Measurements from ENCODE around the gene CHMP1A. TPM values are rescaled to one million over a fixed set of nuclear protein-coding genes. Genes with fewer than 3 reads are reported as not detected.

Gene CHMP1A
- polyA plus RNA-seq, 2 of the 4 experiments (the other 2 are of a cell fraction), result 36.4 to 91.7 TPM

DNA sequence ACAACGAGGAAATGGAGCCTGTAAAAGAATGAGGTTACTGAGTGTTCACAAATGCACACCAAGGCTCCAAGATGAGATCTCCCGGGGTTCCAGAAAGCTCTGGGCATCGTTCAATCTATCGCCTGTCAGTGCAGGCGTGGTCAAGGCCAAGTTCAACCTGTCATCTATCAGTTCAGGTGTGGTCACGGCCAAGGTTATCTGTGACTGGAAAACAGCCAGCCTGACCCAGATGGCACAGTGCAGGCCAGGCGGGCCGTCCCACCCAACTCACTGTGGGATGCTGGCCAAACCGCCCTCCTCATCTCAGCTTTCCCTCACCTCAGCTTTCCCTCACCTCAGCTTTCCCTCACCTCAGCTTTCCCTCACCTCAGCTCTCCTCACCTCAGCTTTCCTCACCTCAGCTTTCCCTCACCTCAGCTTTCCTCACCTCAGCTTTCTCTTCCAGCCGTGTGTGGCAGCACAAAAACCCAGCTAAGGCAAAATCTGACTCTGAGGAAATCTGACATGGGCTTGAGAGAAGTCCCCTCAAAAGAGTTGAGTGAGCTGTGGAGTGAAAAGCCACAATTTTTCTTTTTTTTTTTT lies 2.4 kb downstream of the CHMP1A start:
- Histone ChIP-seq H3K4me3 (no peak overlapping the region), H3K27ac (no peak overlapping the region), H3K9me3 (no peaks in the 10 kb centered on the region), H3K4me1 (peaks cover 16% of the 10 kb centered on the region), H3K4me2 (no peak overlapping the region)
- ATAC-seq (no peak), FAIRE-seq (no peak), DNase-seq (ENCODE audit: low read depth in 1 of 2, low spot score in 1 of 2) (no peak)
- ChIA-PET CTCF (interaction anchor here (0.6 to 1.1 kb wide), 2 partner anchors 15 to 216 kb away, joined by 4 read pairs; no protein-coding TSS in a partner anchor), POLR2A (no interaction called here)
- TF ChIP-seq HOXB13 (CRISPR knock-in tag; IDR thresholded peaks at IDR 0.05; ENCODE audit: low read depth) (no peak), NFE2L2 (conservative IDR thresholded peaks at IDR 0.05; ENCODE audit: low read length) (no peak), EP300 (IDR thresholded peaks at IDR 0.05) (no peak), RNF2 (IDR thresholded peaks at IDR 0.05; ENCODE audit: borderline replicate concordance, low read depth) (no peak), SMC3 (IDR thresholded peaks at IDR 0.05) (no peak)
- WGBS (ENCODE audit: missing lambda C conversion rate), result 94% methylated on average over 10 of the region's 10 CpGs

DNA sequence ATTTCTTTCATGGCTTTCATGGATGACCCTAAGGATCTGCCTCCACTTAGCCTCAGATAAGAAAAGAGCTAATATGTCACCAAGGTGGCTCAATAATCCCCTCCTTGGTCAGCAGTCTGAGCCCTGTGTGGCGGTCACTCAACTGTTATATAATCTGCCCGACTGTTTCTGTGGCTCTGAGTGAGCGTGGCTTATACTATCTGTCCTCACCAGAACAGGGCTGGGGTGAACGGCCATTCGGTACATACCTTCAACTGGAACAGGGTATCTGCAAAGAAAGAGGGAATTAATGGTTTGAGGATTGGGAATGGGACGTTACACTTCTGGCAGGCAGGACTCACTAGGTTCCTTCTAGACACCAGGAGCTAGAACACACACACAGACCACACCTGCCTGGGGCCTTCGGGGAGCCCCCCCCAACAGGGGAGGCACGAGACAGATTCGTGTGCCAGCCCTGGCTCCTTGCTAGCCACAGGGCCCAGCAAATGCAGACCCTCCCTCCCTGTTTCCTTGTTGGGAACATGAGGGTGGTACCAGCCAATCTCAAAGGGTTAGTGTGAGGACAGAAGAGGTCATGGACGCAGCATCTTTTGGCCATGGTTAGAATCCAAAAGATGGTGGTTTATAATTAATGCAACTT lies 3.7 kb downstream of the CHMP1A start:
- Histone ChIP-seq H3K9me3 (no peaks in the 10 kb centered on the region), H3K4me2 (no peak overlapping the region), H3K4me1 (peaks cover 11% of the 10 kb centered on the region), H3K4me3 (no peak overlapping the region), H3K27ac (no peak overlapping the region)
- CTCF ChIA-PET, result interaction anchor here (1.0 to 5.9 kb wide), 5 partner anchors 13 to 80 kb away, joined by 3 to 35 read pairs (median 3); no protein-coding TSS in a partner anchor
- POLR2A ChIA-PET, result no interaction called here
- WGBS (ENCODE audit: missing lambda C conversion rate), result 88% methylated on average over 10 of the region's 10 CpGs
- FAIRE-seq, result no peak
- ATAC-seq, result no peak
- DNase-seq (ENCODE audit: low read depth in 1 of 2, low spot score in 1 of 2), result no peak
- TF ChIP-seq EHMT2 (IDR thresholded peaks at IDR 0.05; ENCODE audit: low read depth) (no peak), HOXA7 (CRISPR knock-in tag; IDR thresholded peaks at IDR 0.05) (no peak), FOXS1 (CRISPR knock-in tag; IDR thresholded peaks at IDR 0.05) (no peak), HEYL (CRISPR knock-in tag; IDR thresholded peaks at IDR 0.05) (no peak), FOSL2 (IDR thresholded peaks at IDR 0.05) (no peak), FOSL2 (CRISPR knock-in tag; IDR thresholded peaks at IDR 0.05) (no peak), KDM5A (IDR thresholded peaks at IDR 0.05) (no peak), CHD2 (IDR thresholded peaks at IDR 0.05; ENCODE audit: low read length, partially characterized antibody) (no peak), HOXB13 (CRISPR knock-in tag; IDR thresholded peaks at IDR 0.05; ENCODE audit: low read depth) (no peak), NFE2L2 (conservative IDR thresholded peaks at IDR 0.05; ENCODE audit: low read length) (no peak), JUNB (IDR thresholded peaks at IDR 0.05) (no peak), ZSCAN20 (CRISPR knock-in tag; IDR thresholded peaks at IDR 0.05) (no peak), CEBPB (IDR thresholded peaks at IDR 0.05) (no peak), MYC (IDR thresholded peaks at IDR 0.05; ENCODE audit: borderline replicate concordance, low read length) (no peak), CBX8 (IDR thresholded peaks at IDR 0.05) (no peak), NPAS2 (CRISPR knock-in tag; IDR thresholded peaks at IDR 0.05; ENCODE audit: borderline replicate concordance) (no peak), SREBF2 (IDR thresholded peaks at IDR 0.05) (no peak)

DNA sequence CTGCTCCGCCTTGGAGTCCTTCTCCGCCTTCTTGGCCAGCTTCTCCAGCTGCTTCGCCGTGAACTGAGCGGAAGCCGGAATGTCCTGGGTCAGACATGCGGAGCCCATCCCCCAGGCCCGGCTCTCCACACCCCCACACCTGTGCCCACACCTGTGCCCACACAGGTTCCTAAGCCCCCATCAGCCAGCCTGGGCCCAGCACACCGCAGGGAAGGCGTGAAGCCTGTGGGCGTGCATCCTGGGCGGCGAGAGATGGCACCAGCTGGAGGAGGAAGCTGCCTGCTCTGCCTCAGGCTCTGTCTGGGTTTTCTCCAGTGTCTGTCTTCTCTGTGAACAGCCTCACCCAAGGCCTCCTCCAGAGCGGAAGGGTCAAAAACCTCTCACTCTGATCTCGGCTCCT lies 5.9 kb downstream of the CHMP1A start:
- Histone ChIP-seq H3K27ac (no peak overlapping the region), H3K4me3 (no peak overlapping the region), H3K4me1 (peaks cover 8% of the 10 kb centered on the region; the same call in 2 of the 3 replicates), H3K9me3 (no peaks in the 10 kb centered on the region), H3K4me2 (no peak overlapping the region)
- TF ChIP-seq ZSCAN20 (CRISPR knock-in tag; IDR thresholded peaks at IDR 0.05) (no peak), MAX (IDR thresholded peaks at IDR 0.05) (no peak), NFE2L2 (conservative IDR thresholded peaks at IDR 0.05; ENCODE audit: low read length) (no peak), RARB (CRISPR knock-in tag; IDR thresholded peaks at IDR 0.05) (no peak), REST (IDR thresholded peaks at IDR 0.05) (no peak), ZC3H11A (IDR thresholded peaks at IDR 0.05) (no peak), ATOH8 (CRISPR knock-in tag; IDR thresholded peaks at IDR 0.05; ENCODE audit: low read depth) (no peak), HOXB13 (CRISPR knock-in tag; IDR thresholded peaks at IDR 0.05; ENCODE audit: low read depth) (no peak), EHMT2 (IDR thresholded peaks at IDR 0.05; ENCODE audit: low read depth) (no peak)
- ATAC-seq (no peak), FAIRE-seq (no peak), DNase-seq (ENCODE audit: low read depth in 1 of 2, low spot score in 1 of 2) (no peak)
- POLR2A ChIA-PET, result no interaction called here
- 92% methylated on average over 14 of the region's 15 CpGs for WGBS (ENCODE audit: missing lambda C conversion rate)
- CTCF ChIA-PET, result interaction anchor here (0.6 to 5.9 kb wide), 3 partner anchors 11 to 36 kb away, joined by 4 to 35 read pairs (median 15); no protein-coding TSS in a partner anchor

Measured in A549 (cell line).